ENCODE measurements around the gene WDR5B.
A peak's percentile ranks its signal among the peaks of the same experiment; 100 is the strongest.
"Not testable (repeated sequence)": the region's sequence is repeated elsewhere in the genome, so short reads cannot be mapped to it uniquely, and the experiment has no call there.

WDR5B gene

DNA sequence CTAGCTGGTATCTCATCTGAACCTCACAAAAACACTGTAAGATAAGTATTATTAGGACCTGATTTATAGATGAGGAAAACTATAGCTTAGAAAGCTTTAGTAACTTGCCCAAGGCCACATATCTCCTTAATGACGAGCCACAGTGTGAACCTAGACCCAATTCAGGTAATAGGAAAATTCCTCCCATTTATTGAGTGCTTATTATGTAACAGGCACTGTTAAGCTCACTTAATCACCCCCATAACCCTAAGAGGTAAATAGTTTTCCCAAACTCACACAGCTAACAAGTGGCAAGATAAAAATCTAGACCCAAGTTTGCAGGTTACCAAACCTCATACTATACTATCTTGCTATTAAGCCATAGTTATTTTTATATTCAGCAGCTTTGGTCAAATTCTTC lies 7.9 kb downstream of the WDR5B start:
- no peak for DNase-seq

DNA sequence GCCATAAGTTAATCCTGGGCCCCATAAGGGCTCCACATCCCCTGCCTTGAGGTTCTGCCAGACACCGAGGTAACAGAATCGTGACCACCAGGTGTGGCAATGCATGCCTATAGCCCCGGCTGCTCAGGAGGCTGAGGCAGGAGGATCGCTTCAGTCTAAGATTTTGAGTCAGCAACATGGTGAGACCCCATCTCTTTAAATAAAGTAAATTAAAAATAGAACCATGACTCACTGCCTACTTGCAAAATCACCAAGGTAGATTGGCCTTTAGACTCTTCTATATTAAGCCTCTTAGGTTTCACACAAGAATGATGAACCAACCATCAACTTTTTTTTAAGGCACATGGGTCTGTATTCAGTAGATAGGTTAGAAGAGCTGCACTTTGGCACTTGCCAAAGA lies 9.7 kb downstream of the WDR5B start:
- no peak for DNase-seq

DNA sequence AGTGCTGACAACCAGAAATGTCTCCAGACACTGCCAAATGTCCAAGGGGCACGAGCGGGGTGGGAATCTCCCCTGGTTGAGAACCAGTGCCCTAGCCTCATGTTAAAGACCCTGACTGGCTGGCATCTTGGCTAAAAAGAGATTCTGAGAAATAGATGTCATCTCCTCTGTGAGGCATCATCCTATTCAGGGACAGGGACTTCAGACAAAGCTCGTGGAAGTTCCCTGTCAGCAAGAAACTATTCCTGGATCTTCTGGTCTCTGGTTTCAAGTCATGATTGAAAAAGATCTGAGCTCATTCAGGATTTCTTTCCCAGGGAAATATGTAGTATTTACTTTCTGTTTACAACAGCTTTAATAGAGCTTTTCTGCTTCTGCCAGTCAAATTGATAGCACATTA lies 10.8 kb downstream of the WDR5B start:
- no peak for DNase-seq

DNA sequence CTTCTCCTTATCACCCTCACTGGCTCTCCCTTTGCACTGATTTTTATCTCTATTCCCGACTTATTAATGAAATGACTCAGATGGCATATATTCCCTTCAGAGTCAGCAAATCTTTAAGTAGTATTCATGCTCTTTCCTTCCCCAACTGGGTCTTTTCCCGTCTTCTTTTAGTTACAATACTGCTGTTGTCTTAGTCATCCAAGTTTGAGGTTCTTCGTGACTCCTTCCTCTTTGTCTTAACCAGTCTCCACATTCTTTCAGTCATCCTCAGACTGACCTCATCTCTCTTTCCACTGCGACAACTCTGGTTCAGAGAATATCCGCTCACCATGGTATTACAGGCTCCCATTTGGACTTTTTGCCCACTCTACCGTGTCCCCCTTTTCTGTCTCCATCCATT lies 12.4 kb downstream of the WDR5B start:
- DNase-seq = no peak

DNA sequence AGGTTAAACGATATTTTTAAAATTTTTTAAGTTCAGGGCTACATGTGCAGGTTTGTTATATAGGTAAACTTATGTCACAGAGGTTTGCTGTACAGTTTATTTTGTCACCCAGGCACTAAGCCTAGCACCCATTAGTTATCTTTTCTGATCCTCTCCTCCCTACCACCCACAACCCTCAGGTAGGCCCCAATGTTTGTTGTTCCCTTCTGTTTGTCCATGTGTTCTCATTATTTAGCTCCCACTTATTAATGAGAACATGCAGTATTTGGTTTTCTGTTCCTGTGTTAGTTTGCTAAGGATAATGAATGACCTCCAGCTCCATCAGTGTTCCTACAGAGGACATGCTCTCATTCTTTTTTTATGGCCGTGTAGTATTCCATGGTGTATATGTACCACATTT lies 16.9 kb downstream of the WDR5B start:
- DNase-seq = no peak

DNA sequence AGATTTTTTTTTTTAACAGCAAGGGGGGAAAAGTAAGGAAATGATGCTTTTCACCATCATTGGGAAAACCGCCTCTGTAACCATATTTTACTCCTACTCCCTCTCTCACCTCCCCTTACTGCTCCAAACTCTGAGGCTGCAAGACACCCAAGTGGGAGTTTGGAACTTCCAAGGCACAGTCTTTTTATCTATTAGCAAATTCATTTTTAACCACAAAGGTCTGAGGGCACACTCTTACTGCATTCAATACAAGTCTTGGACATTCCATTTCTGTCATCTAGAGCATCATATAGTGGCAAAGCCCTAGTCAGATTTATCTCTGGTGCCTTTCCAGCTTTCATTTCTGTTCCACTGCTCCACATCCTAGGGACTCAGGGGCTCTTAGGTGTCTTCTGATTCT lies 18.7 kb downstream of the WDR5B start:
- no peak for DNase-seq

DNA sequence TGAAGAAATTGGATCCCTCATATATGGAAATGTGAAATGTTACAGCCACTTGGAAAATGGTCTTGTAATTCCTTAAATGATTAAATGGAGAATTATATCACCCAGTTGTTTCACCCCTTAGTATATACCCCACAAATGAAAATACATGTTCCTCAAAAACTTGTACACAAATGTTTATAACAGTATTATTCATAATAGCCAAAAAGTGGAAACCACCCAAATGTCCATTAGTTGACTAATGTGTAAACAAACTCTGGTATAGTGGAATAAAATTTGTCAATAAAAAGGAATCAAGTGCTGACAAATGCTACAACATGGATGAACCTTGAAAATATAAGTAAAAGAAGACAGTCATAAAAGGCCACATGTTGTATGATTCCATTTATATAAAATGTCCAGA lies 19.4 kb downstream of the WDR5B start:
- DNase-seq = no peak

DNA sequence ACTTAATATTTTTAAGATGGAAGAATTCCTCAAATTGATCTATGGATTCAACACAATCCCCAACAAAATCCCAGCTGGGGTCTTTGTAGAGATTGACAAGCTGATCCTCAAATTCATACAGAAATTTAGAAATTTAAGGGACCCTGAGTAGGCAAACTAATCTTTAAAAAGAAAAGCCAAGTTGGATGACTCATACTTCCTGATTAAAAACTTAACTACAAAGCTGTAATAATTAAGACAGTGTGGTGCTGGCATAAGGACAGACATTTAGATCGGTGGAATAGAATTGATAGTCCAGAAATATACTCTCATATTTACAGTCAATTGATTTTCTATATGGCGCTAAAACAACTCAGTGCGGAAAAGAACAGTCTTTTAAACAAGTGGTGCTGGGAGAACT lies 20.3 kb downstream of the WDR5B start:
- no peak for DNase-seq

DNA sequence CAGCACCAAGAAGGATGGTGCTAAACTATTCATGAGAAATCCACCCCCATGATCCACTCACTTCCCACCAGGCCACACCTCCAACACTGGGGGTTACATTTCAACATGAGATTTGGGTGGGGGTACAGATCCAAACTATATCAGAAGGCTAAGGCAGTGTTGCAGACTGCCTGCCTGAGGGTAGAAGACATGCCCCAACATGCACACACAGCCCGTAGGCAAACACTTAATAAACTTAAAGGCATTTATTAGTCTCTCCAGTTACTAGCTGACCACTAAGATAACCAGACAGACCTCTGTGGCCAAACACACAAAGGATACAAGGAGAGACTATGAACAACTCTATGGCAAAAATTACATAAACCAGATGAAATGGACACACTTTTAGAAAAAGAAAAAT lies 21.7 kb downstream of the WDR5B start:
- no peak for DNase-seq

DNA sequence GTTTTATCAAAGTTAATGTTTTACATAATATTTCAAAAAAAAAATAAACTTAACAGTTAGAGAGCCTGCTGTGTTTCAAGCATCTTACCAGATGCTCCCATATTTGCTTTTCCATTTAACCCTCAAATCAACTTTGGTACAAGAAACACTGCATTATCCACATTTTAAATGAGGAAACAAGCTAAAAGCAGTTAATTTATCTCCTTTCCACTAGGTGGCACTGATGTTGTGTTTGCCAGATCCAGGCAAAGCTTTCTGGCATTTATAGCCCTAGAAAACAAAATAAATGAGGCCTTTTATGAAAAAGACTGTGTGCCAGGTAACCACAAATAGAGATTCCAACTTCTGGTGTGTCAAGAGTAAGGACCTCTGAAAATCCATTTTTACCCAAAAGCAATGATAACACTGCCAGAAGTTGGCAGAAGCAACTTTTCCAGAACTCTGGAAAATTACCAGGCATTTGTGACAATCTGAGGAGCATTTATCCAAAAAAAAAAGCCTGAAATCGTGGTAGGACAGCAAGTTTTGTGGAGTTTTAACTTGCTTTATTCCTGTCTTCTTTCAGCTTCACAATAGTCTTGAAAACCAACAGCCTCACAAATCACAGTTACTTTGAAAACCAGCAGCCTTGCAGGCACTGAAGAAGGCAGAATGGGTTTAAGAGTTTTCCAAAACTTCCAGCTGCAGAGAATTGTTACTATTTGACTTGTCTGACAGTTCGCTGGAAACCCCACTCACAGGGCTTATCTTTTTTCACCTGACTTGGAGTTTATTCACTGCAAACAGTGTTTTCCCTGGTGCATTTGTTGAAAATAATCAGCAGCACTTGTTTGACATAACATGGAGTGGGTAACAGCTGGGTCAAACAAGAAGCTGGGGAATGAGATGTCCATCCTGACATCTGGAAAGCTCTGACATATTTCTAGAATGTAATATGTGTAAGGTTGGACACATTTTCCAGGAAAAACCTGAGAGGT lies 22.7 kb downstream of the WDR5B start:
- no peak for DNase-seq

DNA sequence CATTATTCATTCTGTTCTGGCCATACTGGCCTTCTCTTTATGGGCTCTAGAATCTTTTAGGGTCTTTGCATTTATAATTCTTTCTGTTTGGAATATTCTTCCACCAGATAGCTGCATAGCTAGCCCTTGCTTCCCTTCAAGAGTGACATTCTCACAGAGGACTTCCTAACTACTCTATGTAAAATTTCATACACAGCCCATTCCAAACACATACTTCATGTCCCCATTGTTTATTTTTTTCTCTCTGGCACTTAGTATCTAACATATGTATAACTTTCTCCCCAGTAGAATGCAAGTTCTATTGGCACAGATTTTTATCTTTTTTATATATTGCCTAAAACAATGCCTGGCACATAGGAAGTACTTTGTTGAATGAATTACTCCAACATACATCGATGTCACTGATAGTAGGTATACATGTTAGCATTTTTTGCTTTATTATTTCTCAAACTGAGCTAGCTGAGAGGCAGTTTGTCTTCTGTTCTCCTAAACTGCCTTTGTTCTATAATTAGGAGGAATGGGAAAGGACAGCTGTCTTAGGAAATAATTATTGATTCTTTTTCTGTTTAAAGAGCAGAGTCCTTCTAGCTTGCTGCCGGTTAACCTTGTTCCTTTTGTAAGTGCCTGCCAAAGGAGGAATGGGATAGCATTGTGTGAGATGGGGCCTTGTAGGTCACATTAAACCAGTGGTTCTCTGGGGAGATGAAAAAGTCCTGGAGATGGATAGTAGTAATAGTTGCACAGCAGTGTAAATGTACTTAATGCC lies 24.0 kb downstream of the WDR5B start:
- no peak for DNase-seq

DNA sequence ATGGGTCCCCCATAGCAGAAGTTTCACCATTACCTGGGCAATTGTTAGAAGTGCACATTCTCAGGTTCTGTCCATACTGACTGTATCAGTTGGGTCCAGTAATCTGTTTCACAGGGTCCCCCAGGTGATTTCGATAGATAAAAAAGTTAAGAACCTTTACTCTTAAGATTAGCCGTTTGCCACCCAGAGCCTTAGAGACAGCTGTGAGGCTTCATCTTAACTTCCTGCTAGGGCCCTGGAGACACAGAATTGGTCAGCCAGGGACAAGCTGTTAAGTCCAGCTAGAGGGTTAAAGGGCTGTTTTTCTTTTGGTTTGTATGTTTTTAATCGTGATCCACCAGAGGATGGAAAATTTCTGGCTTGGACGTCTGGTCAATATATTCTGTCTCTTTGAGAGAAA lies 25.2 kb downstream of the WDR5B start:
- no peak for DNase-seq

DNA sequence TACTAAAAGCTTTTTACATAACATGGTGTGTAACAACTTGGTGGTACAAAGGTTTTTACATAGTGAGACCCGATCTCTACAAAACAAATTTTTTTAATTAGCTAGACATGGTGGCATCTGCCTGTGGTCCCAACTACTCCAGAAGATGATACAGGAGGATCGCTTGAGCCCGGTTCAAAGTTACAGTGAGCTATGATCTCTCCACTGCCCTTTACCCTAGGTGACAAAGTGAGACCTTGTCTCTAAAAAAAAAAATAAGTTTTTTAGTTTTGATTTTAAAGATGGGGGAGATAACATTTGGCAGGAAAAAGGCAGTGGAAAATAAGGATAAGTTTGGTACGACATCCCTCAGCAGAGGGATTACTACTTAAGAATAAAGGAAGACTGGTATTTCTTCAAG lies 26.0 kb downstream of the WDR5B start:
- DNase-seq = no peak

DNA sequence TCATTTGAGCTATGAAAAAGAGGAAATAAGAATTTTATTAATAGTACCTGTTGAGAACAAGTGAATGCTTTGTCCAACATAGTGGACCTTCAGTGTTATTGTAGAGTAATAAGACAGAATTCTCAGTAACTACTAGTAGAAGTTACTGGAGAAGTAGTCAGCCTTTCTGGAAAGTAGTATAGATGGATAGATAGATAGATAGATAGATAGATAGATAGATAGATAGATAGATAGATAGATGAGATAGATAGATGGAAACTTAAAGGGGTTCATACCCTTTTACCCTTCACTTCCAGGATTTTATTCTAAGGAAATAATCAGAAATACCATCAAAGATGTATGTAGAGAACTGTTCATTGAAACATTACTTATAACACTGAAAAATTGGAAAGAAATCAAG lies 26.7 kb downstream of the WDR5B start:
- DNase-seq = no peak

DNA sequence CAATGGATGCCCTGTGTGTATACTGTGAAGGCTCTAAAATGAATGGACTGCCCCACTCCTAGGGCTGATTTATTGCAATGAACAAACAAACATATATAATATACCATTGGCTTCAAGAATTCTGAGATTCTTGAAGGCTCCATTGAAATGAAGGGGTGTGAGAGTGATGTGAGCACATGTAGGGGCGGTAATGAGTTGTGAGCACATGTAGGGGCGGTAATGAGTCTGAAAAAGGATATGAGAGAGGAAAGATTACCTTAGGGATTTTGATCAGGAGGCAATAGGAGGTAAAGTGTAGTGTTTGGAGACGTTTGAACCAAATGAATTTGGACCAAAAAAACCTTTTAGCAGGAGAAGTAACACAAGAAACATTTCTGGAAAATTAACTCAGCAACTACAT lies 28.2 kb downstream of the WDR5B start:
- no peak for DNase-seq

DNA sequence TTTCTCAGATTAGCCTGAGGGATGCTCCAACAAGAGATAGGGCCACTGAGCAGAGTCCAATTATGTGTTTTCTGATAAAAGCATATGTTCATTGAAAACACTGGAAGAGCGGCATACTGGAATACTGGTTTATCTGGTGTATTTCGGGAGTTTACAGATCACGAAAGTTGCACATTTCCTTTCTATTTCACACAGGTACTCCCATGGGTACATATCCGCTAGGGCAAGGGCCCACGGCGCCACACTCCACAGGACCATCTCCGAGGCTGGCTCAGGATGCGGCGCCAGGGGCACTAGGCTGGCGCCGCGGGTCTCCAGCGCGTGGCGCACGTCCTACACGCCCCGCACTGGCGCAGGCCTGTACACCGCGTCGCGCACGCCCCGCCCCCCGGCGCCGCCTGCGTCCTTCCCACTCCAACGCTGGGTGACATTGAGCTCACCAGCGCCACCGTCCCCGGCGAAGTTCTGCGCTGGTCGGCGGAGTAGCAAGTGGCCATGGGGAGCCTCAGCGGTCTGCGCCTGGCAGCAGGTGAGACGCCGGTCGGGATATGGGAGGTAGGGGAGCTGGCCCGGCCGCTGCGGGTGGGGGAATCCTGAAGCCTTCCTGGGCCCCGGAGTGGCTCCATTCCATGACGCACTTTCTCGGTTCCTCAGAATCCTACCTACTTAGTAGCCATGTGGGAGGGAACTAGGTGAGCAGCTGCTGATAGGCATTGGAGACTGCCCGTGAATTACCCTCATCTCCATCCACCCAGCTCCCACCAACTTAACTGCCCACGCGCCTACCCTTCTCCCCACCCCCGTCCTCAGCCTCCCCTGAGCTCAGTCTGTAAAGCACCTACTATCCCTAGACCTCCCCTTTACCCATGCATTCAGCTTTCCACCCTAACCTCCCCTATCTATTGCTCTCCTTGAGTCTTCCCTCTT lies 31.8 kb downstream of the WDR5B start, which contains the start of gene FAM162A:
Gene FAM162A, plus strand, starts transcription at position 412 of the 927 bp plus-strand sequence. Its CDS starts 84 bp downstream, at position 496.
- DNase-seq = peak; percentile 74

DNA sequence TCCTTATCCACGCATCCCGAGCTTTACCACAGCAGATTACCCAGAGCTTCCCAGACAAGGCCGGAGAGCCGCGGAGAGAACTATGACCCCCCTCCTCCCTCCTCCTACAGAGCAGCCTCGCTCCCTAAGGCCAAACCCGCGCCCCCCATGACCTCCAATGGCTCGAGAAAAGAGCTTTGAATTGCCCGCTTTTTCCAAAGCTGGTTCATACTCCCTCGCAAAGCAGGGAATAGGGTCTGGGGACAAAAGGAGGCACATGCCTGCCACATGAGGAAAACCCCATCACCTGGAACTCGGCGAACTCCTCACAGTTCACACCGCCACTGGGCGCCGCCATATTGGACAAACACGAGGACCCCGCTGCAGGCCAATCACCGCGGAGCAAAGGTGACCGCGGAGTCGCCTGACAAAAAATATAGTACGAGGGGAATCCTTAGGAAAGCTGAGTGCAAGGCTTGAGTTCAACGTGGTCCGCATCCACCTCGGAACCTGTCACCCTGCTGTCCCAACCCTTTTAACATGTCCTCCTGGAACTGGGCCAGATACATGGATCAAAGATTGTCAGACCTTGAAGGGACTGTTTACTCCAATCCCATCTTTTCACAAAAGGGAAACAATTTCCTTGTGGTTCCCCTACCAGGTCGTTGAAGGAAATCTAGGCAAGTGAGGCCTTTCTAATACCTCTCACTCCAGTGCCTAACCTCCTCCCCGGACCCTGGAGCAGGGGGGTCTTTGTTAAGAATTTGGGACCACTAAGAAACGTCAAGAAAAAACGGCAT lies 32.8 kb downstream of the WDR5B start, which contains the start of gene MIX23:
Gene MIX23, minus strand, starts transcription at position 344 of the 779 bp plus-strand sequence. Its CDS starts 7 bp downstream, at position 337.
- DNase-seq = peak; percentile 35

DNA sequence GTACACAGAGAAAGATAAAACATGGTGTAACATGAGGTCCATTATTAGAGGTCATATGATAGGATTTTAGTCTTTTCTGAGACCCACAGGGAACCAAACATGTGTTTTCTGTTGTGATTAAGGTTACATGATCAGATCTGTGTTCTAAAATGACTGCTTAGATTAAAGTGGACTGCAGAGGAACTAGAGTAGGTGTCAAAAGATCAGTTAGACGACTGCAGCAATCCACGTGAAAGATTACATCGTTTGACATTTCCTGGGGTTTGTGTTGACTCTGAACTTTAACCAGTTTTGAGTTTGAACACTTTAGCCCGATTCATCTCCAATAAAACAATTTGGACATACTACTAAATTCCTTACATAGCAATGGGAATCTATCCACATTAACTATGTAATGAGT lies 37.9 kb downstream of the WDR5B start:
- no peak for DNase-seq

DNA sequence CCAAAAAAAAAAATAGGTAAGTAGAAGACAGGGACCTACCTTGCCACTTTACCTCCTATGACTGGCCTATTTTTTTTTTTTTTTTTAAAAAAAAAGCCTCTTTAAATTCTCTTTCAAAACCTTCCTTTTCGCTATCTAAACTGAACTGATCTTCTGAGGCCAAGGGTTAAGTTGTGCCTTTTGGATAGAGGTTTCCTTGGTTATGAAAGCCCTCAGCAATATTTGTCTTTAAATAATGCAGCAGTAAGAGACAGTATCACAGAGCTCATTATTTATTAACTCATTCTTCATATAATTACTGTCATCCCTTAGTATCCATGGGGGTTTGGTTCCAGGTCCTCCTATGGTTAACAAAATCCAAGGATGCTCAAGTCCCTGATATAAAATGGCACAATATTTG lies 41.8 kb downstream of the WDR5B start:
- DNase-seq = no peak

DNA sequence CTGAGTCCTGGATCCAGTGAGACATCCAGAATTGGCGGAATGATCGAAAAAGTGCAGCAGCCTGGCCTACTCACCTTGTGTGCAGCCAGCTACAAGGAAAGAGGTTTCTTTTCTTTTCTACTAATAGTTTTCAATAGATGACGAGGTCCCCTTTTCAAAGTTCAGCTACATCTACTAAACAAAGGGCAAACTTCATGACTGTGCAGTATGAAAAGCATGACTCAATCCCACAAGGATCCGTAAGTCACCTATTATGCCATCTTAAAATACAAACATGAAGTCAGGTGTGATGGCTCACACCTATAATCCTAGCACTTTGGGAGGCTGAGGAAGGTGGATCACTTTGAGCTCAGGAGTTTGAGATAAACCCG lies 49.5 kb downstream of the WDR5B start:
- DNase-seq = no peak

DNA sequence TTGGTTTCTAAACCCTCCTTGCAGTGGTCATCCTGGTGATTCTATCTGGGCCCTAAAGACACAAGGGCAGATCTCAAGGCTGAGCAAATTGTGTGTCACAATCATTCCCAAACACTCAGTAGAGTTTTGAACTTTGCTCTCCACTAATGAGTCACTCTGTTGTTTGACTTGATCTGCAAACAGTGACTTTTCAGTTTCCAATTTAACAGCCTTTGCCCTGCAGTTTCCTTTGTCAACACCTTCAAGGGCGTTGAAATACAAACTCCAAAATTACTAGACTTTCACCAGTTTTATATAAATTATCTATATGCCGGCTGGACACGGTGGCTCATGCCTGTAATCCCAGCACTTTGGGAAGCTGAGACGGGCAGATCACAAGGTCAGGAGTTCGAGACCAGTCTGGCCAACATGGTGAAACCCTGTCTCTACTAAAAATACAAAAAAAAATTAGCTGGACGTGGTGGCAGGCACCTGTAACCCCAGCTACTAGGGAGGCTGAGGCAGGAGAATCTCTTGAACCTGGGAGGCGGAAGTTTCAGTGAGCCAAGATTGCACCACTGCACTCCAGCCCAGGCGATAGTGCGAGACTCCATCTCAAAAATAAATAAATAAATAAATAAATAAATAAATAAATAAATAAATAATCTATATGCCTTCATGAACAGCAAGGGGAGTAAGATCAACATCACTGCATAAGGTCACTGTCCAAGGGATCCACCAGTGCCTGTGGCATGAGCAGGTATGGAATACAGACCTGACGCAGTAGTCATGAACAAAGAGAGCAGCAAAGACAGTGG lies 50.1 kb downstream of the WDR5B start:
- not testable (repeated sequence) for DNase-seq
